Common myeloid progenitor, CD34-positive (primary cell): ENCODE data around the gene C1orf174.

Experiments
- CTCF ChIA-PET: fragments of 350-600 bp; sonication (Branson Sonifier 250); formaldehyde crosslinking; loops from one replicate; lab custom pipeline; 2021; ENCODE audit warnings: antibody characterized with exemption; lab: Charles Lee
- POLR2A ChIA-PET: fragments of 350-600 bp; sonication (Branson Sonifier 250); formaldehyde crosslinking; loops from one replicate; lab custom pipeline; 2021; ENCODE audit warnings: antibody characterized with exemption; lab: Charles Lee
- DNase-seq, 3 donors: peaks; one replicate each; pipeline versions ENCODE4 v3.0.0 to v3.0.0-alpha.2; 2013
- H3K27ac ChIP-seq, 2 experiments: 1 replicate in 1 of 2; 2 replicates in 1 of 2; pipeline ENCODE4 v1.7.0; 2013; ENCODE audit warnings: inconsistent platforms in 2 of 2, low read length in 2 of 2, mild to moderate bottlenecking in 2 of 2, low read depth in 1 of 2, moderate library complexity in 1 of 2; ENCODE audit not compliant: severe bottlenecking in 2 of 2, insufficient read depth in 1 of 2, poor library complexity in 1 of 2
- H3K27me3 ChIP-seq, 5 experiments: replicated peaks in 2 of 5; 1 replicate in 3 of 5; 2 replicates in 2 of 5; pipeline versions ENCODE4 v1.6.1 to v1.7.0; 2013; ENCODE audit warnings: low read length in 4 of 5, mild to moderate bottlenecking in 2 of 5, moderate library complexity in 2 of 5, inconsistent platforms in 1 of 5; ENCODE audit not compliant: insufficient read depth in 5 of 5, control insufficient read depth in 4 of 5
- H3K36me3 ChIP-seq, 4 experiments: 1 replicate in 2 of 4; 2 replicates in 2 of 4; pipeline versions ENCODE4 v1.6.1 to v1.7.0; 2013; ENCODE audit warnings: low read length in 3 of 4, control low read depth in 1 of 4, mild to moderate bottlenecking in 1 of 4; ENCODE audit not compliant: control insufficient read depth in 4 of 4, insufficient read depth in 4 of 4
- H3K4me1 ChIP-seq, 4 experiments: 1 replicate in 3 of 4; 2 replicates in 1 of 4; pipeline versions ENCODE4 v1.6.1 to v1.7.1; 2013; ENCODE audit warnings: low read length in 3 of 4, mild to moderate bottlenecking in 3 of 4, control low read depth in 1 of 4, inconsistent platforms in 1 of 4, moderate library complexity in 1 of 4; ENCODE audit not compliant: control insufficient read depth in 4 of 4, insufficient read depth in 4 of 4; ENCODE audit errors: control extremely low read depth in 1 of 4
- H3K4me3 ChIP-seq, 7 experiments: 1 replicate in 4 of 7; 2 replicates in 3 of 7; pipeline versions ENCODE4 v1.5.1 to v1.7.0; 2013; ENCODE audit warnings: mild to moderate bottlenecking in 7 of 7, low read length in 6 of 7, moderate library complexity in 6 of 7, inconsistent platforms in 2 of 7, low read depth in 2 of 7, control low read depth in 1 of 7; ENCODE audit not compliant: insufficient read depth in 4 of 7, control insufficient read depth in 1 of 7; ENCODE audit errors: extremely low read depth in 1 of 7
- H3K9me3 ChIP-seq, 5 experiments: 1 replicate in 4 of 5; 2 replicates in 1 of 5; pipeline versions ENCODE4 v1.6.1 to v1.7.1; 2013; ENCODE audit warnings: low read length in 4 of 5, mild to moderate bottlenecking in 2 of 5, inconsistent platforms in 1 of 5, low read depth in 1 of 5, moderate library complexity in 1 of 5; ENCODE audit not compliant: control insufficient read depth in 4 of 5, insufficient read depth in 2 of 5; ENCODE audit errors: control extremely low read depth in 1 of 5
- WGBS: methylation state at CpG from one replicate; pipeline ENCODE4 v1.1.5; 2013; ENCODE audit not compliant: insufficient coverage; 5-methylcytosine and 5-hydroxymethylcytosine counted together

C1orf174 gene

GRCh38 chr1:3908886-3909517, 8.9 kb upstream of the C1orf174 start:
- peaks cover 0 to 37% (median 9%) of the 10 kb centered on the region in 5 experiments for H3K27me3 ChIP-seq
- WGBS, result 90% methylated on average over 7 of the region's 17 CpGs
- no peak overlapping the region for H3K4me3 ChIP-seq
- H3K4me1 ChIP-seq, result peaks cover 0 to 12% (median 5%) of the 10 kb centered on the region in 4 experiments
- ChIA-PET CTCF (interaction anchor here (1.1 kb wide), 1 partner anchor 1712 kb away, joined by 3 read pairs; no protein-coding TSS in a partner anchor), POLR2A (no interaction called here)
- H3K27ac ChIP-seq, result no peak overlapping the region
- H3K36me3 ChIP-seq, result no peaks in the 10 kb centered on the region
- no peaks in the 10 kb centered on the region for H3K9me3 ChIP-seq
- no peak for DNase-seq

GRCh38 chr1:3907621-3908165, 7.6 kb upstream of the C1orf174 start:
- Histone ChIP-seq H3K27me3 (peaks cover 0 to 36% (median 9%) of the 10 kb centered on the region in 5 experiments), H3K4me3 (no peak overlapping the region), H3K9me3 (no peaks in the 10 kb centered on the region), H3K4me1 (peaks cover 1 to 25% (median 18%) of the 10 kb centered on the region in 4 experiments), H3K36me3 (no peaks in the 10 kb centered on the region), H3K27ac (no peak overlapping the region)
- no peak for DNase-seq
- ChIA-PET POLR2A (no interaction called here), CTCF (interaction anchor here (1.1 to 1.3 kb wide), 2 partner anchors 52 to 1713 kb away, joined by 3 to 5 read pairs; no protein-coding TSS in a partner anchor)
- 86% methylated on average over 21 of the region's 22 CpGs for WGBS

- CTCF ChIA-PET, result interaction anchor here (1.3 to 1.6 kb wide), 2 partner anchors 49 to 52 kb away, joined by 5 read pairs; partner anchors contain the start of genes CEP104 and DFFB
- Histone ChIP-seq H3K36me3 (no peaks in the 10 kb centered on the region), H3K4me3 (no peak overlapping the region), H3K4me1 (peaks cover 1 to 26% (median 24%) of the 10 kb centered on the region in 4 experiments), H3K27ac (no peak overlapping the region), H3K9me3 (no peaks in the 10 kb centered on the region), H3K27me3 (peaks cover 0 to 30% (median 9%) of the 10 kb centered on the region in 5 experiments)
- WGBS, result 66% methylated on average over 20 of the region's 22 CpGs
- POLR2A ChIA-PET, result no interaction called here
- peak; percentile 50 to 60 (median 57) for DNase-seq
These were observed 7.0 kb upstream of the C1orf174 start for GRCh38 chr1:3907031-3907534.

- Histone ChIP-seq H3K9me3 (no peaks in the 10 kb centered on the region), H3K36me3 (no peaks in the 10 kb centered on the region), H3K27me3 (peaks cover 0 to 26% (median 8%) of the 10 kb centered on the region in 5 experiments), H3K4me3 (no peak overlapping the region), H3K27ac (no peak overlapping the region), H3K4me1 (peaks cover 1 to 26% (median 24%) of the 10 kb centered on the region in 4 experiments)
- DNase-seq, result no peak
- CTCF ChIA-PET, result interaction anchor here (1.3 to 1.6 kb wide), 2 partner anchors 49 to 51 kb away, joined by 5 read pairs; partner anchors contain the start of genes CEP104 and DFFB
- 95% methylated on average over 11 of the region's 11 CpGs for WGBS
- POLR2A ChIA-PET, result no interaction called here
These were observed 6.6 kb upstream of the C1orf174 start for GRCh38 chr1:3906672-3907020.

- Histone ChIP-seq H3K27me3 (peaks cover 0 to 21% (median 4%) of the 10 kb centered on the region in 5 experiments), H3K27ac (no peak overlapping the region), H3K36me3 (no peaks in the 10 kb centered on the region), H3K4me3 (no peak overlapping the region), H3K9me3 (no peaks in the 10 kb centered on the region), H3K4me1 (peaks cover 1 to 30% (median 27%) of the 10 kb centered on the region in 4 experiments)
- CTCF ChIA-PET, result interaction anchor here (1.6 kb wide), 1 partner anchor 48 kb away, joined by 5 read pairs; the partner anchor contains the start of genes CEP104 and DFFB
- DNase-seq, result no peak
- 92% methylated on average over 16 of the region's 18 CpGs for WGBS
- POLR2A ChIA-PET, result no interaction called here
These were observed 6.0 kb upstream of the C1orf174 start for GRCh38 chr1:3905953-3906671.

- ChIA-PET CTCF (interaction anchor here (1.6 kb wide), 1 partner anchor 48 kb away, joined by 5 read pairs; the partner anchor contains the start of genes CEP104 and DFFB), POLR2A (no interaction called here)
- Histone ChIP-seq H3K27me3 (peaks cover 0 to 14% (median 2%) of the 10 kb centered on the region in 5 experiments), H3K27ac (no peak overlapping the region), H3K4me3 (no peak overlapping the region), H3K4me1 (peaks cover 1 to 32% (median 27%) of the 10 kb centered on the region in 4 experiments), H3K9me3 (no peaks in the 10 kb centered on the region), H3K36me3 (no peaks in the 10 kb centered on the region)
- 97% methylated on average over 18 of the region's 19 CpGs for WGBS
- no peak for DNase-seq
These were observed 5.3 kb upstream of the C1orf174 start for GRCh38 chr1:3905266-3905952.
